NCI-H748 (cell line): ENCODE results near the gene PRR33.

Experiments
- DNase-seq: peaks from one replicate; lab custom pipeline; 2025; ENCODE audit not compliant: unreplicated experiment; lab: John Stamatoyannopoulos, UW

PRR33 gene

DNA sequence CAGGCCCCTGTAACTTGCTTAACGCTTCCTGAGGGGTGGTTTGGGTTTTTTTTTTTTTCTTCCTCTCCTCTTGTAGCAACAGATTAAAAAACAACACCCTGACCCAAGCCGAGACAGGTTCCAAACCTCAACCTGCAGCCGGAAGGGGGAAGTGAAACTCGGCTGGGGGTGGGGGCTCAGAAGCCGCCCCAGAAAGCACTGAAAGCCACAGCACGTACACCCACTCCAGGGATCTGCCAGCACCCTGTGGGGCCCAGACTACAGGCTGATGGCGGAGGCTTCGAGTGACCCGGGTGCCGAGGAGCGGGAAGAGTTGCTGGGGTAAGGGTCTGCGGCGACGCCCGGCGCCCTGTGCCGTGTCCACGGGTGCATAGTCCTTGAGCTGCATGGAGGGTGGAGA, 38.8 kb downstream of the PRR33 start, which contains the start of gene LSP1:
Gene LSP1 (plus strand): TSS at position 208 of the 400 bp plus-strand sequence. CDS start 61 bp downstream, at position 269.
- DNase-seq: no peak

- DNase-seq: no peak
These were observed 39.3 kb downstream of the PRR33 start for GRCh38 chr11:1852271-1852876.

DNA sequence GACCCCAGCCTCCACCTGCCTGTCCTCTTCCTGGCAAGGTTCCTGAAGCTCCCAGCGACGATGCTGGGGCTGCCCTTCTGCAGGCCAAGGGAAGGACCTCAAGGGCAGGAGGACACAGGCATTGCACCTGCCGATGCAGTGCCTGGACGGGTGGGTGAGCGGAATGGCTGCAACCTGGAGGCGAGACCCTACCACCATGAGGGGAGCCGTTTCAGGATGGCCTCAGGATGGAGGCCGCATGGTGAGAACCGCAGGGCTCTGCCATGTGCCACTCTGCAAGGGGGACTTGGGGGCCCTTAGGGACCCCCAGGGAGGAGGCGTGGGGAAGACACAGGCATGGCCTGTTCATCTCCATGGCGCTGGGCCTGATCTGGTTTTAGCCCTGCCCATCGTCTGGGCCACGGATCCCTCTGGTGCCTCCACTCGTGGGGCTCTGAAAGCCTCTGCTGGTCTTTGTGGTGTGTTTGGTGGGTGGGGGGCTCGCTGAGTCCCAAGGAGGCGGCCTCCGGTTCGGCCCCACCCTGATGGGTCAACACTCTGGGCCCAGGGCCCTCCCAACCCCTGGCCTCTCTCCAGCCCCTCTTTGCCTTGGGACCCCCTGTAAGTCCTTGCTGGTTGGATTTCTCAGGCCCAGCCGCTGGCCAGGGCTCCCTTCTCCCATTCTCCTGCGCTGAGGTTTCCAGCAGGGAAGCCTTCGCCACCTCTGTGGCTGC, 40.1 kb downstream of the PRR33 start:
- DNase-seq: no peak

- DNase-seq: no peak
These were observed 42.9 kb downstream of the PRR33 start for GRCh38 chr11:1848640-1849430.

DNA sequence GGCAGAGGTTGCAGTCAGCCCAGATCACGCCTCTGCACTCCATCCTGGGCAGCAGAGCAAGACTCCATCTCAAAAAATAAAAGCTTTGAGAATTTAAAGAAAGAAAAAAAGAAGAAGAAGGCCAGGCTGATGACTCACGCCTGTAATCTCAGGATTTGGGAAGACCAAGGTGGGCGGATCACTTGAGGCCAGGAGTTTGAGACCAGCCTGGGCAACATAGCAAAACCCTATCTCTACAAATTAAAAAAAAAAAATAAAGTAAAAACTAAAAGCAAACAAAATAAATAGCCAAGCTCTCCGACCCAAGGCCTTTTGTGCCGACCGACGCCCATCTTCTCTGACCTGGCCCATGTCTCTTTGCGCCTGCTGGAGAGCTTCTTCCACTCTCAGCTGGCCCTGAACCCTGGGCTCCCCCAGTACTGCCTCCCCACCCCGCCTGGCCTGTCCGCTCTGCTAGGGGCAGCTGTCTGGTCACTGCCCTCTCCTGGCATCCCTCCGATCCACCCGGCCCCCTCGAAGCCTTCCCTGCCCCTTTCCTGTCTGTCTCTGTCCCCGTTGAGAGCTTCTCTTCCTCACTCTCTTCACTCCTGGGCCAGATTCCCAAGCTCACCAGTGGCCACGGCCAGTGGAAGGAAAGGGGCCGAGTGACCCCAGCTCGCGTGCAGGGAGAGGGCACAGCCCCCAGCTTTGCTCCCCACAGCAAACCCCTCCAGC, 43.6 kb downstream of the PRR33 start:
- no peak for DNase-seq

- DNase-seq: no peak
These were observed 44.5 kb downstream of the PRR33 start for GRCh38 chr11:1847006-1847735.

- DNase-seq: no peak
These were observed 45.2 kb downstream of the PRR33 start for GRCh38 chr11:1846453-1846932.

DNA sequence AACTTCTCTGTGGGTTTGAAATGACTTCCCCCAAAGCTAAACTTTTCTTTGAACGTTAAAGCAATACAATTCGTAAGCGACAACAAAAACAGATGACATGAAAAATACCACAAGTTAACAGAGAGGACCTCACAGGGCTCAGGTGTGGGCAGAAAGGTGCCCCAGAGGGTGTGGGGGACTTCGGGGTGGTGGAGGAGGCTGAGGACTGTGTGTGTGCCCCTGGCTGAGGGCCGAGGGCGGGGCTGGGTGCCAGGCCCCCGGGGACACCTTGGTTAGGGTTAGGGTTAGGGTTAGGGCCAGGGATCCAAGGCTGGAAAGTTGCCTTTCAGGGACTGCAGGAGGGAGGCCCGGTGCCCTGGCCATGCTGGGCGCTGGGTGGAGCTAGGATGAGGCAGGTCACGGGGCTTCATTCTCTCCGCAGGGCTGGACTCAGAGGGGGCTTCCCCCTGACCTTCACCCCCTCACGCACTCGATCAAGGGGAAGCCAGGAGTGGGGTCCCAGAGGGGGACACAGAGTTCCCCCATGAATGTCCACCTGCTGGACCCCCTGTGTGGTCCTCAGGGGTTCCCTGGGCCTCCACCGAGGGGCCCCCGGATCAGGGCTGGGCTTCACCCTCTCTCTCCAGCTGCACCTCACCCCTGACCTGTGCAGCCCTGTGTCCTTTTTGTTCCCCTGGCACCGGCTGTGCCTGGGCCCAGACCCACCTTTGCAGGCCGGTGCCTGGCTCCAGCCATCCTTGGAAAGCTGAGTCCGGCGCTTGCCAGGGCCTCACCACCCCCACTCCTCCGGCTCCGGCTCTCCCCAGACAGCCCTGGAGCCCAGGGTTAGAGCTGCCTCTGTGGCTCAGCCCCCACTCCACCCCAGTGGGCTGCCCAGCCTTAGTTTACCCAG, 45.9 kb downstream of the PRR33 start:
- DNase-seq: no peak

GRCh38 chr11:1845095-1845429, 46.6 kb downstream of the PRR33 start:
- DNase-seq: no peak

DNA sequence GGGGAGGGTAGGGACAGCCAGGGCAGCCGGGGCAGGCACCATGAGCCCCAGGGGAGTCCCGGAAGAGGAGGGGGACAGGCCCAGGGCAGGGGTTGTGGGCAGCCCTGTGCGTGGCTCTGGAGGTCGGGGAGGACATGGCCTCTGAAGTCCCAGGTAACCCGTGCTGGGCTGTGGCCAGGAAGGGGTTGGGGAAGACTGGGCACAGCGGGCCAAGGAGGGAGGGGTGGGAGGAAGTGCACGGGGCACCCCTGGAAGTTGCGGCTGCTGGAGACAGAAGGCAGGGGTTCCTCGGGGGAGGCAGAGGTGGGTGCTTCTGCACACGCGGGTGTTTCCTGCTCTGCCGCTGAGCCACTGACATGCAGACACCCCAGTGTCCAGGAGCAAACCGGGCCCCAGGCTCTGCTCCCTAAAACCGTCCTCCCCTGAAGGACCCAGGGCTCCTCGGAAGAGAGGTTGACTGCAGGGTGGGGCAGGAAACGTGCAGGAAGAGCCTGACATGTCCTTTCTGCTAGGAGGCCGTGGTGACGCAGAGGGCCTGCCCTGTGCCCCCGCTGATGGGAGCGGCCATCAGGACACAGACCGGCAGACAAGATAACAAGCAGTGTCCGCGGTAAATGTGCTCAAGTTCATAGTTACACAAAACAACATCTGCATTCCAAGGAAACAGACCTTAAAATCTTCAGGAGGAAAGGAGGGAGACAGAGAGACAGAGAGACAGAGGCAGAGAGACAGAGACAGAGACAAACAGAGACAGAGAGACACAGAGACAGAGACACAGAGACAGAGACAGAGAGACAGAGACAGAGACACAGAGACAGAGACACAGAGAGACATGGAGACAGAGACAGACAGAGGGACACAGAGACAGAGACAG, 47.2 kb downstream of the PRR33 start:
- no peak for DNase-seq

- no peak for DNase-seq
These were observed 47.9 kb downstream of the PRR33 start for GRCh38 chr11:1843796-1844195.

GRCh38 chr11:1843098-1843473, 48.6 kb downstream of the PRR33 start:
- DNase-seq: no peak

GRCh38 chr11:1842149-1843097, 49.3 kb downstream of the PRR33 start:
- DNase-seq: no peak

DNA sequence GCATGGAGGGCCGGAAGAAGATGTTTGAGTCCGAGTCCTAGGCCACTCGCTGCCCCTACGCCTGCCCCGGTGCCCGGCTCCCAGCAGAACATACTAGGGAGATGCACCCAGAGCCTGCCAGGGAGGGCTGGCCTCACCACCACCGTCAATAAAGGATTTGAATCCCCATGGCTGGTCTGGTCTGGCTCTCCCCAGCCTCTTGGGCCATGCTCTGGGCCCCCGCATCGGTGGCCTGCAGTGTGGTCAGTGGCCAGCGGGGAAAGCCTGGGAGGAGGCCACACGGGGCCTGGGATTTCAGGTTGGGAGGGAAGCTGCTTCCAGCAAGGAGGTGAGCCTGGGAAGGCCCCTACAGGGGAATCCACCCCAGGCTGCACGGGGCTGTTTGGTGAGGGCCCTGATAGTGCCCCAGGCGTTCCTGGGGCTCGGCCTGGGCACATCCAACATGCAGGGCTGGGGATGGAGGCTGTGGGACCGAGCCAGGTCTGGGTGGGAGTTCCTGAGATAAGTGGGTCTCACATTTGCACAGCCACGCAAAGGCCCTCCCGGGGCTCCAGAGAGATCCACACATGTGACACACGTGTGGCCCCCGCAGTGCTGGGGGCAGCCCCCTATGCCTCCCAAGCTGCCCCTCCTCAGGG, 50.1 kb downstream of the PRR33 start:
- no peak for DNase-seq

DNA sequence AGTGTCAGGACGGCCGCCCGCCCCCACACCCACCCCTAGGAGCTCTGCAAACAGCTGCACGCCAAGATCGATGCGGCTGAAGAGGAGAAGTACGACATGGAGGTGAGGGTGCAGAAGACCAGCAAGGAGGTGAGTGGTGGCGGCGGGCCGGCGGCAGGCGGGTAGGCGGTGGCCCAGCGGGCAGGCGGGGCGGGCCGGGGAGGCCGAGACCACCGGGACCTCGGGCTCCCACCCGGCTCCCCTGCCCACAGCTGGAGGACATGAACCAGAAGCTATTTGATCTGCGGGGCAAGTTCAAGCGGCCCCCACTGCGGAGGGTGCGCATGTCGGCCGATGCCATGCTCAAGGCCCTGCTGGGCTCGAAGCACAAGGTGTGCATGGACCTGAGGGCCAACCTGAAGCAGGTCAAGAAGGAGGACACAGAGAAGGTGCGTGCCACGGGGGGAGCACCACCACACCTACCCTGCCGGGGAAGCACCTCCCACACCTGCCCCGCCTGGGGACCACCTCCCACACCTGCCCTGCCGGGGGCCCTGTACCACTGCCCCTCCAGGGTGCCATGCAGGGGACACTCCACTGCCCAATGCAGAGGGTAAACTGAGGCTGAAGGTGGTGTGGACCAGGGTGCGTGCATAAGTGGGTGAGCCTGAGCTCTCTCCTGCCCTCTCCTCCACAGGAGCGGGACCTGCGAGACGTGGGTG, 50.8 kb downstream of the PRR33 start:
- DNase-seq: no peak

DNA sequence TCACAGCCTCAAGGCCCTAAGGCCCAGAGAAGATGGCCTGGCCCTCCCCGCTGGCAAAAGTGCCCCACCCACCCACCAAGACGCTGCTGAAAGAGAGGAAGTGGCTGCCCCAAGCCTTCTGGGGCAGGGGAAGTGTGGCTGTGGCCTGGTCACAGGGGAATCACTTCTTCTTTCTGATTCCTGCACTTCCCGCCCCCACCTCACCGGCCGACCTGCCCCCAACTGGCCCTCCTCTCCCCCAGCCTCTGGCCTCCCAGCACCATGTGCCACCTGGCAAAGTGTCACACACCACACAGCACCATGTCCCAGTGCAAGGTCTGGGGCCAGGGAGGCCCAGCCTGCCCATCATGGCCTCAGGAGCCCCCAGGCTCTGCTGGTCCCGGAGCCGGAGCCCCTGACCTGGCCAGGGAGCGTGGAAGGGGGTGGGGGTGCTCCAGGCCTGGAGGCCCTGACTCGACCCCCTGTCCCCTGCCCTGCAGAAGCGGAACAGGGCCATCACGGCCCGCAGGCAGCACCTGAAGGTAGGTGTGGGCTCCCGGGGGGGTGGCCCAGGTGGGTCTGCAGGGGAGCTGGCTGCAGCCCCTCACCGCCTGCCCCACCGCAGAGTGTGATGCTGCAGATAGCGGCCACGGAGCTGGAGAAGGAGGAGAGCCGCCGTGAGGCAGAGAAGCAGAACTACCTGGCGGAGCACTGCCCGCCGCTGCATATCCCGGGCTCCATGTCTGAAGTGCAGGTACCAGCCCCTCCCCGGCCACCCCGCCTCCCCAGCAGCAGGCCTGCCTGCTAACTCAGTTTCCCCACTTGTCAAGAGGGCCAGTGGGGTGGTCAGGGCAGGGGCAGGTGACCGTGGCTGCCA, 51.5 kb downstream of the PRR33 start:
- no peak for DNase-seq
